ENCODE measurements around the gene ADNP.

DNA sequence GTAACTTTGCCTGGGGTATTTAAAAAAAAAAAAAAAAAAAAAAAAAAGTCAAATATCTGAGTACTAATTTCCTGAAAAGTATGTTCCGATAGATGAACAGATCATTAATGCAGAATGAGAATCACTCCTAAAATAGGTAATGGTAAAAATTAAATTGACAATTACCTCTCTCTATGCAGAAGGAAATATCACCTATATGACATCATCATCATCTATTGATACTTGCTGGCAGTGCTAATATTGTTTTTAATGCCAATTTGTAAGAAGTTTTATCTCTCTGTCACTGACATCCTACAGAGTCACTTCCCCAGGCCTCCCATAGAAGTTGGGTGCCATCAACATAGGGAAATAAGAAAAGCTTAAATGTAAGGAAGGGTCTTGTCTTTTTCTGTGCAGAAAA lies 29.9 kb downstream of the ADNP start:
- TF ChIP-seq CTCF (IDR thresholded peaks at IDR 0.05): no peak
- TF ChIP-seq POLR2A (IDR thresholded peaks at IDR 0.05): no peak
- TF ChIP-seq EP300 (IDR thresholded peaks at IDR 0.05): no peak

Measured in gastroesophageal sphincter (tissue), 3 donors.